SK-MEL-5 (cell line): ENCODE data around the gene CFAP97D2. TPM values are rescaled to one million over a fixed set of nuclear protein-coding genes. Genes with fewer than 3 reads are reported as not detected.

Source experiments
- DNase-seq: peaks from one replicate; pipeline ENCODE4 v3.0.0-alpha.2; 2016; ENCODE audit warnings: low read depth, low spot score
- in situ Hi-C: cut with HindIII; loops from 2 replicates; pipeline ENCODE4 v1.10.0; 2016; ENCODE audit warnings: low sequenced_read_pairs, high pct_unique_total_duplicates, low pct_unique_long_range_greater_than_20kb
- small RNA-seq, 2 experiments: library from RNA; depleted of rRNA; stranded (forward); fragments of <200 nt; gene quantifications; one replicate each; pipeline ENCODE3, GENCODE V24; 2014
- total RNA-seq: library from RNA; depleted of rRNA; stranded (reverse); fragments of >200 nt; shearing (Covaris generic); gene quantifications from 2 replicates; pipeline ENCODE4 v1.2.3, GENCODE V29; 2014; rRNA removed

Gene CFAP97D2
- total RNA-seq, 1 experiment from 2014 or later = not detected

GRCh38 chr13:114268344-114269280 is 89.6 kb downstream of the CFAP97D2 start:
- DNase-seq = no peak
- in situ Hi-C loops = no loop called here

- DNase-seq = no peak
- in situ Hi-C loops = no loop called here
These were observed 90.3 kb downstream of the CFAP97D2 start for GRCh38 chr13:114269281-114269770.

Small RNAs within 50 kb of the gene (small RNA-seq; reads per million reads assigned to genes)
- gene MIR548AR = 0 to 0.10 reads per million in 2 experiments

Other genes starting within 250 kb of the CFAP97D2 start
- 0.08 TPM in 1 of 2 replicates, not detected in the other for gene C13orf46, start 205.2 kb upstream of the CFAP97D2 start, total RNA-seq
- 17.8 and 18.3 TPM in 2 replicates for gene RASA3, start 46.6 kb upstream of the CFAP97D2 start, total RNA-seq
- 151 and 158 TPM in 2 replicates for gene CDC16, start 55.6 kb downstream of the CFAP97D2 start, total RNA-seq
- gene UPF3A, start 102.3 kb downstream of the CFAP97D2 start, total RNA-seq = 23.6 and 24.2 TPM in 2 replicates
- 20.4 and 21.7 TPM in 2 replicates for gene CHAMP1, start 135.2 kb downstream of the CFAP97D2 start, total RNA-seq